ENCODE data around the gene CDKL4.
"Not testable (repeated sequence)": the region's sequence is repeated elsewhere in the genome, so short reads cannot be mapped to it uniquely, and the experiment has no call there.

Gene CDKL4

DNA sequence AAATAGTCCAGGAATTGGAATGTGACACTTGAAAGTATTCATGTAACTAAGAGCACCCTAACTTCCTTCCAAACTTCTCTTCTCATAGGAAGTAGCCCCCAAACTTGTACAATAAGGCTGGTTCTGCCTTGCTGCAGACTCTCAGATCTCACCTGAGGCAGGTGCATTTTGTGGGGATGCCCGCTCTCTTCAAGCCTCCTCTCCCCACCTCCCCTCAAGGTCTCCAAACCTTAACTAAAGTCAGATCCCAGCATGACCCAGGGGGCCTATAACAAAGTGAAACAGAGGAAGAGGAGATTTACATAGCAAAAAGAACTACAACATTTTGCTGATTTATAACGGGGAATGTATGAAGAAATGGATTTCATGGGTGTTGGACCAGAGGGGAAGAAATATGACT is 23.6 kb downstream of the CDKL4 start:
- H3K36me3 ChIP-seq (ENCODE audit: insufficient read depth, low read length): no peaks in the 10 kb centered on the region
- H3K4me1 ChIP-seq (ENCODE audit: insufficient read depth, low read length): peaks cover 6% of the 10 kb centered on the region
- H3K9ac ChIP-seq (ENCODE audit: low read depth, low read length): no peak overlapping the region
- H3K9me3 ChIP-seq (ENCODE audit: control insufficient read depth, insufficient read depth, low read length): no peaks in the 10 kb centered on the region

DNA sequence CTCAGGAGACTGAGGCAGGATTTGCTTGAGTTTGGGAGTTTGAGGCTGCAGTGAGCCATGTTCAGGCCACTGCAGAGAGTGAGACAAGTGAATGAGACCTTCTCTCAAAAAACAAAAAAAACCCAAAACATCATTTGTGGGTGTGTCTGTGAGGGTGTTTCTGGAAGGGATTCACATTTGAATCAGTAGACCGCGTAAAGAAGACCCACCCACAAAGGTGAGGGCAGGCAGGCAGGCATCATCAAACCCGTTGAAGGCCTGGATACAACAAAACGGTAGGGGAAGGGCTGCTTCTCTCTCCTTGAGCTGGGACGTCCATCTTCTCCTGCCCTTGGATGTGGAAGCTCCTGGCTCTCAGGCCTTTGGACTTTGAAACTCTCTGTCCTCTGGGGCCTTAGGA is 25.4 kb downstream of the CDKL4 start:
- Histone ChIP-seq H3K36me3 (ENCODE audit: insufficient read depth, low read length) (no peaks in the 10 kb centered on the region), H3K9me3 (ENCODE audit: control insufficient read depth, insufficient read depth, low read length) (no peaks in the 10 kb centered on the region), H3K4me1 (ENCODE audit: insufficient read depth, low read length) (peaks cover 6% of the 10 kb centered on the region), H3K9ac (ENCODE audit: low read depth, low read length) (no peak overlapping the region)

DNA sequence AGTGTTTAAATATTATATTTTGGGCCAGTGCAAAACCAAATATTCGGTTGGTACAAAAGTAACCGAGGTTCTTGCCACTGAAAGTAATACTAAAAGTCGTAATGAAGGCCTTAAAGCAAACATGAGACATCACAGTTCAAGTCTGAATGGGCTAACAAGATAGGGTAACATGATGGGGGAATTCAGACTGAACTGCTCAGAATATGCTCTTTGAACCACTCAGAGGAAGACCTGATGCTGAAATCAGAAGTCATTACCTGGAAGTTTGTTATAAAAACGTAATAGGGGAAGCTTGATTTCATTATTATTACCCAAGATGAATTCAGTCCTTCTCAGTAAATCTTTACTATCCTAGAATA is 26.6 kb downstream of the CDKL4 start:
- Histone ChIP-seq H3K36me3 (ENCODE audit: insufficient read depth, low read length) (no peaks in the 10 kb centered on the region), H3K4me1 (ENCODE audit: insufficient read depth, low read length) (peaks cover 6% of the 10 kb centered on the region), H3K9ac (ENCODE audit: low read depth, low read length) (no peak overlapping the region), H3K9me3 (ENCODE audit: control insufficient read depth, insufficient read depth, low read length) (no peaks in the 10 kb centered on the region)

DNA sequence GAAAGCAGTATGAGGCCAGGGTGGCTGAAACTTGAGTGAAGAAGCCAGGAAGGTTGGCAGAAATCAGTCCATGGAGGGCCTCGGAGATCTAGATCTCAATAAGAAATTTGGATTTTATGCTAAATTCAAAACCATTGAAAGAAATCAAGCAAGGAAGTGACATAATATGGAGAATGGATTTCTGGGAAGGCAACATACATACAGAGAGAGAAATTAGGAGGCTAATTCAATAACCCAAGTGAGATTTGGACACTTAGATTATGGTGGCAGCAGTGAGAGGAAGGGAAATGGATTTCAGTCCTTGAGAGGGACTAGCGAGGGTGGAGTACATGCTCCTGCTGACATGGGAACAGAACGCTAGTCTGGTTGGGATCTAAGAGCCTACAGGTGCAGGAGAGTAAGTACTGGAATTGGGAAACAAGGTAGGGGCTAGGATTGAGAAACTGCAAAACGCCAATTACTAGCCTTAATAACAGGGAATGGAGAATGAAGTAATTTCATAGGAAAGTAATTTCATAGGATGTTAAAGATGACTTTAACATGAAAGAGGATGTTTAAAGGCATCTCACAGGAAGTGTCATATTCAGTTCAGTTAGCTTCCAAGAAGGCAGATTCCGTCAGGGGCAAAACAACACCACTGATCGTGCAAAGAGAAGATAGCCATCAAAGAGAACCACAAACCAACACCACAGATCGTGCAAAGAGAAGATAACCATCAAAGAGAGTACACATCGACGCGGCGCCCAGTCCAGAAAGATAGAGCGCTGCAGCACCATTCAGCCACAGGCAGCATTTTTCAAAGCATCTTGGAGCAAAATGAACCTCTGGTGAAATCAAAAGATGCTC is 27.2 kb downstream of the CDKL4 start:
- Histone ChIP-seq H3K36me3 (ENCODE audit: insufficient read depth, low read length) (no peaks in the 10 kb centered on the region), H3K9me3 (ENCODE audit: control insufficient read depth, insufficient read depth, low read length) (no peaks in the 10 kb centered on the region), H3K9ac (ENCODE audit: low read depth, low read length) (no peak overlapping the region), H3K4me1 (ENCODE audit: insufficient read depth, low read length) (peaks cover 6% of the 10 kb centered on the region)

DNA sequence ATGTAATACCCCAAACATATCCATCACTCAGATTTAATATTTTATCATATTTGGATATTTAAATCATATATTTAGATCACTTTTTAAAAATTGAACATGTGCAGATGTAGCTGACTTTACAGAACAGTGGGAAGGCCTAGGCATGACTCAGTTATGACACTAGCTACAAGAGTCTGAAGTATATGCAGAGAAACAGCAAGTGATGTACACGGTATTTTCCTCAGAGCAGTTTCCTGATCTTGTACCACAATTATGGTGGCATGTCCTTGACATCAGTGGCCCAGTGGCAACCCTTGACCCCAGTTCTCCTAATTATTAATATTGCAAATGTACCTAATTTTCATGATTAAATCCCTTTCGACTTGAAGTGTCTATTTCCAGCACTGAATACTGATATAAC is 28.2 kb downstream of the CDKL4 start:
- no peaks in the 10 kb centered on the region for H3K36me3 ChIP-seq (ENCODE audit: insufficient read depth, low read length)
- peaks cover 6% of the 10 kb centered on the region for H3K4me1 ChIP-seq (ENCODE audit: insufficient read depth, low read length)
- no peak overlapping the region for H3K9ac ChIP-seq (ENCODE audit: low read depth, low read length)
- H3K9me3 ChIP-seq (ENCODE audit: control insufficient read depth, insufficient read depth, low read length): no peaks in the 10 kb centered on the region

DNA sequence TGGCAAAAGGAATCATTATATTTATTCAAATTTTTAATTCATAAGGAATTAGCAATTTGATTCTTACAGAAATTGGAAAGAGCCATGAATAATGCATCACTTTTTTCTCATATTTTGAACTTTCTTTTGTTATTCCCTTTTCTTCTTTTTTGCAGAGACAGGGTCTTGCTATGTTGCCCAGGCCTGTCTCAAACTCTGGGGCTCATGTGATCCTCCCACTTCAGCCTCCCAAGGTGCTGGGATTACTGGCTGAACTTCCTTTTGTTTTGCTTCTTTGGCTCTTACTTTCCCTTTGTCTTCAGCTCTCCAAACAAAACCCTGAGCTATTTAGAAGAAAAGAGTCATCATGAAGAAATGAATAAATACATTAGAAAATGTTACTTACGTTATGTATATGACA is 30.8 kb downstream of the CDKL4 start:
- H3K9me3 ChIP-seq (ENCODE audit: control insufficient read depth, insufficient read depth, low read length): no peaks in the 10 kb centered on the region
- no peaks in the 10 kb centered on the region for H3K36me3 ChIP-seq (ENCODE audit: insufficient read depth, low read length)
- no peak overlapping the region for H3K9ac ChIP-seq (ENCODE audit: low read depth, low read length)
- H3K4me1 ChIP-seq (ENCODE audit: insufficient read depth, low read length): no peaks in the 10 kb centered on the region

DNA sequence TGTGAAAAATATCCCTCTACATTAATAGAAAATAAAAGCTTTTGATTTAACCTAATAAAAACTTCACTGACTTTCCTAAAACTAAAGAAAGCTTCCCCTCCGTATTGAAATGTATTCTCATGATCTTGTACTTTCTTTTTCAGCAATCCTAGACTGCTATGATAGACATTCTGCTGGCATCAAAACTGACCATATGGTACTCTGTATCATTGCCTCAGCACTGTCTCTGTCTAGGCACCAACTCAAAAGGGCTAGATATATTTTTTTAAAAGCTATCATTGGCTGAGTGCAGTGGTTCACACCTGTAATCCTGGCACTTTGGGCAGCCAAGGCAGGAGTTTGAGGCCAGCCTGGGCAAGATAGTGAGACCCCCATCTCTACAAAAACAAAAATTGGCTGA is 32.9 kb downstream of the CDKL4 start:
- no peaks in the 10 kb centered on the region for H3K4me1 ChIP-seq (ENCODE audit: insufficient read depth, low read length)
- no peaks in the 10 kb centered on the region for H3K9me3 ChIP-seq (ENCODE audit: control insufficient read depth, insufficient read depth, low read length)
- no peak overlapping the region for H3K9ac ChIP-seq (ENCODE audit: low read depth, low read length)
- H3K36me3 ChIP-seq (ENCODE audit: insufficient read depth, low read length): no peaks in the 10 kb centered on the region

DNA sequence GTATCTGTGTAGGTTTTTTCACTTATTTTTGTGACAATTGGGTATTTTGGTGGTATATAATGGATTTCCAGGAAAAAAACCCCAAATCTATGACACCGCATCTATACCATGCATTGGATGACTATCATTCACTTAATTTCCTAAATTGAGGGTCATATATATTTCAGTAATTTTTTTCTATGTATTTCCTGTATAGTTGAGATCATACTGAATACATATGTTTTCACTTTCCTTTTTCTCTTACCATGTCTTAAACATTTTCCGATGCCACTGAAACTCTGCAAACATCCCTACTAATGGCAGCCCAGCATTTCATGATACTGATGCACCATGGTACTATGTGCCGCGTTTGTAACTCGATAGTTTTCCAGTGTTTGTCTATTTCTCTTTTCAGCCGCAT is 40.4 kb downstream of the CDKL4 start:
- Histone ChIP-seq H3K9me3 (ENCODE audit: control insufficient read depth, insufficient read depth, low read length) (peaks cover 5% of the 10 kb centered on the region; the same call in 1 of the 2 replicates), H3K9ac (ENCODE audit: low read depth, low read length) (no peak overlapping the region), H3K4me1 (ENCODE audit: insufficient read depth, low read length) (peaks cover 17% of the 10 kb centered on the region), H3K36me3 (ENCODE audit: insufficient read depth, low read length) (no peaks in the 10 kb centered on the region)

DNA sequence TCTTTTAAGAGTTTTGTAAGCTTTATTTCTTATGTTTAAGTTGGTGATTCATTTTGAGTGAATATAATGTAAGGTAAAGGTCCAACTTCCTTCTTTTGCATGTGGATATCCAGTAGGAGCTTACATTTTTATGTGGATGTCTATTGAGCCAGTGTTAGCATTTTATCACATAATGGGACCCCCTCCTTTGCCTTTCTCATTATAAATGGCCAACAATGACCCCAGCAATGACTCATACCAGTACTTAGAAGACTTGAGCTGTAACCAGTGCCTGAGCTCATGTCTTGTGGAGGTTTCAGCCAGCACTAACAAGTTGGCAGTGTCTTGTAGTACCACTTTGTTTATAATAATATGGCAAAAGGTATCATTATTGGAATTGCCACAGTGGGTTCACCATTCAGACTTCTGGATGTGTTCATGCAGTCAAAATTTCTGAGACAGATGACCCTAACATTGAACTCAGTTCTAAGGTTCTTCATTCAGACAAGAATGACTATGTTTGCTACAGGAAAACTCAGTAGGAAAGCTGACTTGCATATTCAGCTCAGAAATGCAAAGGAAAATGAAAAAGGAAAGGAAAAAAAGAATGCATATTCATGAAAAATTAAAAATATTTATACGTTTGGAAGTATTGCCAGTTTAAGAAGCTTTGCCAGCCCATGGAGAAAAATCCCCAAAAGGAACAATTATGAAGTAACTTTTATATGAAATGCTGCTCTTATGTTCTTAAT is 41.0 kb downstream of the CDKL4 start:
- Histone ChIP-seq H3K36me3 (ENCODE audit: insufficient read depth, low read length) (no peaks in the 10 kb centered on the region), H3K4me1 (ENCODE audit: insufficient read depth, low read length) (peaks cover 17% of the 10 kb centered on the region), H3K9ac (ENCODE audit: low read depth, low read length) (no peak overlapping the region), H3K9me3 (ENCODE audit: control insufficient read depth, insufficient read depth, low read length) (peaks cover 5% of the 10 kb centered on the region; the same call in 1 of the 2 replicates)

DNA sequence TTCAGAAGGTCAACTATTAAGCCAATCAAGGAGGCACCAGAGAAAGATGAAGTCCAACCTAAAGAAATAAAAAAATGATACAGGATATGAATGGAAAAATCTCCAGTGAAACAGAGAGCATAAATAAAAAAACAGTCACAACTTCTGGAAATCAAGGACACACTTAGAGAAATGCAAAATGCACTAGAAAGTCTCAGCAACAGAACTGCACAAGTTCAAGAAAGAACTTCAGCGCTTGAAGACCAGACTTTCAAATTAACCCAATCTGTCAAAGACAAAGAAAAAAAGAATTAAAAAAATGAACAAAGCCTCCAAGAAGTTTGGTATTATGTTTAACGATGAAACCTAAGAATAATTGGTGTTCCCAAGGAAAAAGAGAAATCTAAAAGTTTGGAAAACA is 46.8 kb downstream of the CDKL4 start:
- H3K36me3 ChIP-seq (ENCODE audit: insufficient read depth, low read length); H3K9me3 ChIP-seq (ENCODE audit: control insufficient read depth, insufficient read depth, low read length); H3K9ac ChIP-seq (ENCODE audit: low read depth, low read length): not testable (repeated sequence)

DNA sequence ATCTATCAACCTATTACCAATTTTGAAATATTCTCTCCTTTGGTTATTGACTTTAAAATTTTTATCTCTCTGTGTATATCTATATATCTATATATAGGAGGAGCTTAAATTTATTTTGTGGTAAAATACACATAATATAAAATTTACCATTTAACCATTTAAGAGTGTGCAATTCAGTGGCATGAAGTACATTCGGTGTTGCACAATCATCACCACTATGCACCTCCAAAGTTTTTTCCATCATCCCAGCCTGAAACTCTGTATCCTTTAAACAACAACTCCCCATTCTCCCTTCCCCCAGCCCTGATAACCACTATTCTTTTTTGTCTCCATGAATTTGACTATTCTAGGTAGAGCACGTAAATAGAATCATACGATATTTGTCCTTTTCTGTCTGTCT is 49.1 kb downstream of the CDKL4 start:
- Histone ChIP-seq H3K9ac (ENCODE audit: low read depth, low read length) (no peak overlapping the region), H3K4me1 (ENCODE audit: insufficient read depth, low read length) (no peaks in the 10 kb centered on the region), H3K36me3 (ENCODE audit: insufficient read depth, low read length) (no peaks in the 10 kb centered on the region), H3K9me3 (ENCODE audit: control insufficient read depth, insufficient read depth, low read length) (no peaks in the 10 kb centered on the region; the same call in 1 of the 2 replicates)

More for the DNA sequence above, 46.8 kb downstream of the CDKL4 start:
- not testable (repeated sequence) for H3K4me1 ChIP-seq (ENCODE audit: insufficient read depth, low read length)

DNA sequence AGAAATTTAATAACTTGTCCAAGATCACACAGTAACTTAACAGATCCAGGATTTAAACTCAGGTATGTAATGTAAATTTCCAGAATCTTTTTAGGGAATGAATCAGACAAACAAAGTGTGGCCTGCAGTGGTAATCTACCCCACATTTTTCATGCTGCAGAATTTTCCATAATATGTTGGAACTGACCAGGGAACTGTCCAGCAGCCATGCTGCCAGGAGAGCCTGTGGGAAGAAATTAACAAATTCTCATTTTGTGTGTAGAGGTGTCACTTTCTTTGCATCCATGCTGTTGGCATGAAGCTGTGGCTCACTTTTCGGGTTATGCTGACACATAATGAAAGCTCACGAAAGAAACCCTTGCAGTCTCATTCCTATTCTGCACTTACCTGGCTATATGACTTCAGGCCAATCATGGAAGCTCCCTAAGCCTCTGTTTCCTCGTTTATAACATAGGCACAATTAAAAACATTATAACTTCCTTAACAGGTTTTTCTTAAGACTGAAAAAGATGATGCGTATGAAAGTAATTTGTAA is 54.7 kb downstream of the CDKL4 start:
- Histone ChIP-seq H3K9me3 (ENCODE audit: control insufficient read depth, insufficient read depth, low read length) (no peaks in the 10 kb centered on the region), H3K36me3 (ENCODE audit: insufficient read depth, low read length) (no peaks in the 10 kb centered on the region), H3K4me1 (ENCODE audit: insufficient read depth, low read length) (no peaks in the 10 kb centered on the region), H3K9ac (ENCODE audit: low read depth, low read length) (no peak overlapping the region)

DNA sequence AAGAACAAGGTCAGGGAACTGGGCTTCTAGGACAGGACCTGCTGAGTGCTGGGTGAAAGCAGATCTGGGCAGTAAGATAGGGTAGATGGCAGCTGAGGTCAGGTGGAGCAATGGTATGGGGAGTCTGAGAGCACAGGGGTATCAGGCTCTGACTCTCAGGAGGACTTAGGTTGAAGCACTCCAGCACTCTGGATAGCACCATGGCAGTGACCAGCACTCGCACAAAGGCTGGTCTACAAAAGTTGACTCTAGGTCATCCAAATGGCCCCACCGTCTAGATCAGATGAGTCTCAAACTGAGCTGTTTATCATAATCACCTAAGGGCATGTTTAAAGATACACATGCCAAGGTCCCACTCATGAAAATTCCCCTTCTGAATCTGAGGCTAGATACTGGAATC is 60.1 kb downstream of the CDKL4 start:
- Histone ChIP-seq H3K36me3 (ENCODE audit: insufficient read depth, low read length) (no peaks in the 10 kb centered on the region), H3K9me3 (ENCODE audit: control insufficient read depth, insufficient read depth, low read length) (no peaks in the 10 kb centered on the region), H3K9ac (ENCODE audit: low read depth, low read length) (no peak overlapping the region), H3K4me1 (ENCODE audit: insufficient read depth, low read length) (peaks cover 5% of the 10 kb centered on the region; the same call in 1 of the 2 replicates)

DNA sequence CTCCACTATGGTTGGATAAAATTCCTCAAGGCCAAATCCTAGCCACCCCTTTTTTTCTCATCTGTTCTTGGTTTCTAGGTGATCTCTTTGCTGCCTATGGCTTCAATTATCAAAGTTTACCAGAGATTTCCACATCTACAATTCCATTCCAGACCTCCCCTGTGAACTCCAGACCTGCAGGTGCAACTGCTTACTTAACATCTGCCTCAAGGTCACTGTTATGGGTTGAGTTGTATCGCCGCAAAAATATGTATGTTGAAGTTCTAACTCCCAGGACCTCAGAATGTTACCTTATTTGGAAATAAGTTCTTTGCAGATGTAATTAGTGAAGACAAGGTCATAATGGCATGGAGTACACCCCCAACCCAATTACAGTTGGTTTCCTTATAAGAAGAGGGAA is 62.5 kb downstream of the CDKL4 start:
- Histone ChIP-seq H3K9me3 (ENCODE audit: control insufficient read depth, insufficient read depth, low read length) (no peaks in the 10 kb centered on the region), H3K4me1 (ENCODE audit: insufficient read depth, low read length) (peaks cover 5% of the 10 kb centered on the region; the same call in 1 of the 2 replicates), H3K36me3 (ENCODE audit: insufficient read depth, low read length) (no peaks in the 10 kb centered on the region), H3K9ac (ENCODE audit: low read depth, low read length) (no peak overlapping the region)

All from ES-I3 (cell line).